GM12891 (cell line): ENCODE measurements around the gene CALY.

ENCODE experiments used
- DNase-seq: peaks from one replicate; pipeline ENCODE4 v3.0.0; 2011; ENCODE audit warnings: low spot score; ENCODE audit not compliant: insufficient read length
- FAIRE-seq: peaks from 2 replicates; lab custom pipeline; 2011; peaks lifted over from hg19 to GRCh38; lab: Jason Lieb, UNC
- PAX5 ChIP-seq: IDR thresholded peaks from 2 replicates; pipeline ENCODE4 v1.6.1; 2011; ENCODE audit warnings: low read length, moderate library complexity, mild to moderate bottlenecking; ENCODE audit not compliant: insufficient read depth, severe bottlenecking
- POLR2A ChIP-seq: IDR thresholded peaks from 2 replicates; pipeline ENCODE4 v1.6.1; 2011; ENCODE audit warnings: low read depth, low read length, control low read depth
- POLR2AphosphoS5 ChIP-seq: IDR thresholded peaks from 2 replicates; pipeline ENCODE4 v1.6.1; 2011; ENCODE audit warnings: low read depth, low read length, control low read depth
- POU2F2 ChIP-seq: IDR thresholded peaks from 2 replicates; pipeline ENCODE4 v1.6.1; 2011; ENCODE audit warnings: low read depth, mild to moderate bottlenecking, control low read depth, low read length, moderate library complexity
- SPI1 ChIP-seq: IDR thresholded peaks from 2 replicates; pipeline ENCODE4 v1.6.1; 2011; ENCODE audit warnings: low read depth, low read length, control low read depth
- TAF1 ChIP-seq: IDR thresholded peaks from 2 replicates; pipeline ENCODE4 v1.6.1; 2011; ENCODE audit warnings: low read depth, low read length, control low read depth

The CALY gene

DNA sequence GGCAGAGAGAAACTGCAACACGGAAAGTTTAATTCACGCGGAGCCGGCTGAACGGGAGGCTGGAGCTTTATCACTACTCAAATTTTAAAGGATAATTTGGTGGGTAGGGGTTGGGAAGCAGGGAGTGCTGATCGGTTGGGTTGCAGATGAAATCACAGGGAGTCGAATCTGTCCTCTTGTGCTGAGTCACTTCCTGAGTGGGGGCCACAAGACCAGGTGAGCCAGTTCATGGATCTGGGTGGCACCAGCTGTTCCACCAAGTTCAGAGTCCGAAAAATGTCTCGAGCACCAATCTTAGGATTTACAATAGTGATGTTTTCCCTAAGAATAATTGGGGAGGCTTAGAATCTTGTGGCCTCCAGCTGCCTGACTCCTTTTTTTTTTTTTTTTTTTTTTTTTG, 6.9 kb upstream of the CALY start:
- TF ChIP-seq TAF1: no peak
- TF ChIP-seq PAX5: no peak
- TF ChIP-seq POLR2AphosphoS5: no peak
- no peak for TF ChIP-seq SPI1
- no peak for TF ChIP-seq POU2F2
- no peak for TF ChIP-seq POLR2A
- FAIRE-seq: no peak
- no peak for DNase-seq

DNA sequence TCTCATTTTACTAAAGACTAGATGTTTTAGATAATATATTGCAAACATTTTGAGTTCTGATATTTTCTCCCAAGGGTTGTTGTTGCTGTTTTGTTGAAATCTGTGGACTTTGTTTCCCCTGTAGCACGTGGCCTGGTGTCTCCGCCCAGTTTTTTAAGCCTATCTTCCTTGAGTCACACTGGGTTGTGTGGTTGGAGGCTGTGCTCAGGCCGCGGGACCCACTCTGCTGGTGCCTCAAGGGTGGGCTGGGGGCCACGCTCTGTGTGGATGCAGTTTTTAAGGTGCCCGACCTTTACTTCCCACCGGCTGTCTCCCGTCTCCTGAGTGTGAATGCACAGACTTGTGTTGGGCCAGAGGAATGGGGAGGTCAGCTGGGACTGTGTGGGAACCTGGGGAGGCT, 6.2 kb upstream of the CALY start:
- TF ChIP-seq POLR2AphosphoS5 (no peak), SPI1 (no peak), PAX5 (no peak), POLR2A (no peak), TAF1 (no peak), POU2F2 (no peak)
- FAIRE-seq (no peak), DNase-seq (no peak)

- TF ChIP-seq SPI1 (no peak), POLR2A (no peak), TAF1 (no peak), POLR2AphosphoS5 (no peak), PAX5 (no peak), POU2F2 (no peak)
- no peak for FAIRE-seq
Observed at GRCh38 chr10:133341983-133342382, 5.3 kb upstream of the CALY start.

GRCh38 chr10:133339708-133340380, 3.1 kb upstream of the CALY start:
- peak; percentile 38 for FAIRE-seq
- TF ChIP-seq POLR2AphosphoS5: no peak
- no peak for TF ChIP-seq SPI1
- TF ChIP-seq TAF1: no peak
- TF ChIP-seq POLR2A: no peak
- TF ChIP-seq PAX5: no peak
- TF ChIP-seq POU2F2: no peak
- DNase-seq: no peak

More at GRCh38 chr10:133341983-133342382, 5.3 kb upstream of the CALY start:
- DNase-seq: no peak

DNA sequence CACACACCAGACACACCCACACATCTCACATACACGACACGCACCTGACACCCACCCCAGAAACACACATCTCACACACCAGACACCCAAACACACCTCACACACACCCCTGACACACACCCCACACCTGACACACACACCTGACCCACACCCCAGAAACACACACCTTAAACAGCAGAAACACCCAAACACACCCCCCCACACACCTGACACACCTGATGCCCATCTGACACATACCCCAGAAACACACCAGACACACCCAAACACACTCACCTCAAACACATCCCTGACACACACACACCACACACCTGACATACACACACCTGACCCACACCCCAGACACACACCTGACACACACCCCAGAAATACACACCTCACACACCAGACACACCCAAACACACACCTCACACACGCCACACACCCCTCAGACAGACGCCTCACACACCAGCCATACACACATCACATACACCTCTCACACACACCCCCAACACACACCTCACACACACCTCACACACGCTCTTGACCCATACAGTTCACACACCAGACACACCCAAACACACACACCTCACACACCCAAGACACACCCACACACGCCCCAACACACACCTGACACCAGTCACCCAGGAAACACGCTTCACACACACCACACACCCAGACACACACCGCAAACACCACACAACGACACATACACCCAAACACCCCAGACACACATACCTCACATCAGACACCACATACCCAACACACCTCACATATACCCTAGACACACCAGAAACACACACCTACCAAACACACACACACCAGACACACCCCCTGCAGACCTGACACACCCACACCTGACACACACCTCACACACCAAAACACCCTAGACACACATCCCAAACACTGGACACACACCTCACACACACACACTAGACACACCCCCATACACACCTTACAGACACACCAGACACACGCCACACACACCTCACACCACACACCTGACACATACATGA, 1.7 kb upstream of the CALY start:
- FAIRE-seq: peak; percentile 67
- DNase-seq: no peak
- TF ChIP-seq TAF1 (no peak), POU2F2 (no peak), SPI1 (no peak), PAX5 (no peak), POLR2A (no peak), POLR2AphosphoS5 (no peak)

DNA sequence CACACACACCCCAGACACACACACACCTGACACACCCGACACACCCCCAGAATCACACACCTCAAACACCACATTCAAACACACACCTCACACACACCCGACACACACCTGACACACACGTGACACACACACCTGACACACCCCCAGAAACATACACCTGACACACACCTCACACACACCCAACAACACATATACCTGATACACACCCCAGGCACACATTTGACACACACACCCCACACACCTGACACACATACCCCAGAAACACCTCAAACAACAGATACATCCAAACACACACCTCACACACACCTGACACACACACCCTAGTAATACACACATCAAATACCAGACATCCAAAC, 652 bp upstream of the CALY start:
- FAIRE-seq (peak; percentile 88), DNase-seq (no peak)
- TF ChIP-seq SPI1 (no peak), POLR2A (no peak), PAX5 (no peak), POLR2AphosphoS5 (no peak)

- FAIRE-seq: no peak
- TF ChIP-seq TAF1 (no peak), PAX5 (no peak), POLR2AphosphoS5 (no peak), POLR2A (no peak), POU2F2 (no peak), SPI1 (no peak)
- no peak for DNase-seq
Observed at GRCh38 chr10:133336118-133336576, 549 bp downstream of the CALY start.

- TF ChIP-seq TAF1 (no peak), POLR2AphosphoS5 (no peak), PAX5 (no peak), POLR2A (no peak), SPI1 (no peak), POU2F2 (no peak)
- FAIRE-seq (peak; percentile 68), DNase-seq (peak; percentile 77)
Observed at GRCh38 chr10:133335246-133336117, 1.2 kb downstream of the CALY start.

- FAIRE-seq (no peak), DNase-seq (no peak)
- TF ChIP-seq POLR2A (no peak), TAF1 (no peak), POU2F2 (no peak), SPI1 (no peak), PAX5 (no peak), POLR2AphosphoS5 (no peak)
Observed at GRCh38 chr10:133334503-133335245, 2.0 kb downstream of the CALY start.
